ENCODE results near the gene SERPINE1.

Gene SERPINE1

GRCh38 chr7:101121991-101122932 lies 4.6 kb upstream of the SERPINE1 start (continued):
- TF ChIP-seq MEIS1 (CRISPR knock-in tag; IDR thresholded peaks at IDR 0.05; ENCODE audit: borderline replicate concordance) (no peak), ZNF768 (tag by site-specific recombination; IDR thresholded peaks at IDR 0.05) (no peak), ZBTB7A (tag by site-specific recombination; IDR thresholded peaks at IDR 0.05; ENCODE audit: low read depth) (no peak), ZNF10 (tag by site-specific recombination; IDR thresholded peaks at IDR 0.05) (no peak), ZNF24 (tag by site-specific recombination; IDR thresholded peaks at IDR 0.05) (no peak), ZFP3 (tag by site-specific recombination; IDR thresholded peaks at IDR 0.05; ENCODE audit: low read depth) (no peak), ZNF561 (tag by site-specific recombination; IDR thresholded peaks at IDR 0.05; ENCODE audit: borderline replicate concordance) (no peak), ZIC2 (tag by site-specific recombination; IDR thresholded peaks at IDR 0.05) (peak; percentile 23; the same call in 1 of the 2 replicates), ZNF776 (tag by site-specific recombination; IDR thresholded peaks at IDR 0.05; ENCODE audit: borderline replicate concordance) (no peak), ZNF701 (tag by site-specific recombination; IDR thresholded peaks at IDR 0.05) (no peak), ZBTB20 (tag by site-specific recombination; IDR thresholded peaks at IDR 0.05) (peak; percentile 51; the same call in 1 of the 2 replicates), ZNF600 (tag by site-specific recombination; IDR thresholded peaks at IDR 0.05) (no peak), ZNF157 (tag by site-specific recombination; IDR thresholded peaks at IDR 0.05) (no peak), ZNF223 (tag by site-specific recombination; IDR thresholded peaks at IDR 0.05) (no peak), PRDM1 (tag by site-specific recombination; IDR thresholded peaks at IDR 0.05) (peak; percentile 94), ZNF48 (tag by site-specific recombination; IDR thresholded peaks at IDR 0.05) (no peak), ZNF785 (tag by site-specific recombination; IDR thresholded peaks at IDR 0.05) (no peak), SCRT2 (tag by site-specific recombination; IDR thresholded peaks at IDR 0.05) (no peak), GLIS2 (tag by site-specific recombination; IDR thresholded peaks at IDR 0.05) (peak; percentile 66), SP3 (tag by site-specific recombination; IDR thresholded peaks at IDR 0.05) (no peak), ZNF138 (tag by site-specific recombination; IDR thresholded peaks at IDR 0.05; ENCODE audit: borderline replicate concordance) (no peak), REPIN1 (tag by site-specific recombination; IDR thresholded peaks at IDR 0.05; ENCODE audit: low read depth) (no peak), ZNF514 (tag by site-specific recombination; IDR thresholded peaks at IDR 0.05) (no peak), ZBTB21 (tag by site-specific recombination; IDR thresholded peaks at IDR 0.05) (no peak), ZNF843 (tag by site-specific recombination; IDR thresholded peaks at IDR 0.05) (no peak), BCL11A (tag by site-specific recombination; IDR thresholded peaks at IDR 0.05; ENCODE audit: low read depth) (no peak), KLF17 (tag by site-specific recombination; IDR thresholded peaks at IDR 0.05) (no peak), ZFHX2 (tag by site-specific recombination; conservative IDR thresholded peaks at IDR 0.05) (no peak), ZNF416 (tag by site-specific recombination; IDR thresholded peaks at IDR 0.05) (no peak), GFI1B (tag by site-specific recombination; IDR thresholded peaks at IDR 0.05) (no peak), ZNF558 (tag by site-specific recombination; IDR thresholded peaks at IDR 0.05) (no peak), ZNF174 (tag by site-specific recombination; IDR thresholded peaks at IDR 0.05) (no peak), ZNF433 (tag by site-specific recombination; IDR thresholded peaks at IDR 0.05; ENCODE audit: low read depth) (no peak)
- TF ChIP-seq, protein P1, sequence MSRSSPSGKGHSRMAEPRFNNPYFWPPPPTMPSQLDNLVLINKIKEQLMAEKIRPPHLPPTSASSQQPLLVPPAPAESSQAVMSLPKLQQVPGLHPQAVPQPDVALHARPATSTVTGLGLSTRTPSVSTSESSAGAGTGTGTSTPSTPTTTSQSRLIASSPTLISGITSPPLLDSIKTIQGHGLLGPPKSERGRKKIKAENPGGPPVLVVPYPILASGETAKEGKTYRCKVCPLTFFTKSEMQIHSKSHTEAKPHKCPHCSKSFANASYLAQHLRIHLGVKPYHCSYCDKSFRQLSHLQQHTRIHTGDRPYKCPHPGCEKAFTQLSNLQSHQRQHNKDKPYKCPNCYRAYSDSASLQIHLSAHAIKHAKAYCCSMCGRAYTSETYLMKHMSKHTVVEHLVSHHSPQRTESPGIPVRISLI (tag by site-specific recombination; IDR thresholded peaks at IDR 0.05) = no peak
- TF ChIP-seq, protein P2, sequence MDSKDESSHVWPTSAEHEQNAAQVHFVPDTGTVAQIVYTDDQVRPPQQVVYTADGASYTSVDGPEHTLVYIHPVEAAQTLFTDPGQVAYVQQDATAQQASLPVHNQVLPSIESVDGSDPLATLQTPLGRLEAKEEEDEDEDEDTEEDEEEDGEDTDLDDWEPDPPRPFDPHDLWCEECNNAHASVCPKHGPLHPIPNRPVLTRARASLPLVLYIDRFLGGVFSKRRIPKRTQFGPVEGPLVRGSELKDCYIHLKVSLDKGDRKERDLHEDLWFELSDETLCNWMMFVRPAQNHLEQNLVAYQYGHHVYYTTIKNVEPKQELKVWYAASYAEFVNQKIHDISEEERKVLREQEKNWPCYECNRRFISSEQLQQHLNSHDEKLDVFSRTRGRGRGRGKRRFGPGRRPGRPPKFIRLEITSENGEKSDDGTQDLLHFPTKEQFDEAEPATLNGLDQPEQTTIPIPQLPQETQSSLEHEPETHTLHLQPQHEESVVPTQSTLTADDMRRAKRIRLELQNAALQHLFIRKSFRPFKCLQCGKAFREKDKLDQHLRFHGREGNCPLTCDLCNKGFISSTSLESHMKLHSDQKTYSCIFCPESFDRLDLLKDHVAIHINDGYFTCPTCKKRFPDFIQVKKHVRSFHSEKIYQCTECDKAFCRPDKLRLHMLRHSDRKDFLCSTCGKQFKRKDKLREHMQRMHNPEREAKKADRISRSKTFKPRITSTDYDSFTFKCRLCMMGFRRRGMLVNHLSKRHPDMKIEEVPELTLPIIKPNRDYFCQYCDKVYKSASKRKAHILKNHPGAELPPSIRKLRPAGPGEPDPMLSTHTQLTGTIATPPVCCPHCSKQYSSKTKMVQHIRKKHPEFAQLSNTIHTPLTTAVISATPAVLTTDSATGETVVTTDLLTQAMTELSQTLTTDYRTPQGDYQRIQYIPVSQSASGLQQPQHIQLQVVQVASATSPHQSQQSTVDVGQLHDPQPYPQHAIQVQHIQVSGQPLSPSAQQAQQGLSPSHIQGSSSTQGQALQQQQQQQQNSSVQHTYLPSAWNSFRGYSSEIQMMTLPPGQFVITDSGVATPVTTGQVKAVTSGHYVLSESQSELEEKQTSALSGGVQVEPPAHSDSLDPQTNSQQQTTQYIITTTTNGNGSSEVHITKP (tag by site-specific recombination; IDR thresholded peaks at IDR 0.05) = no peak
- TF ChIP-seq, protein P3, sequence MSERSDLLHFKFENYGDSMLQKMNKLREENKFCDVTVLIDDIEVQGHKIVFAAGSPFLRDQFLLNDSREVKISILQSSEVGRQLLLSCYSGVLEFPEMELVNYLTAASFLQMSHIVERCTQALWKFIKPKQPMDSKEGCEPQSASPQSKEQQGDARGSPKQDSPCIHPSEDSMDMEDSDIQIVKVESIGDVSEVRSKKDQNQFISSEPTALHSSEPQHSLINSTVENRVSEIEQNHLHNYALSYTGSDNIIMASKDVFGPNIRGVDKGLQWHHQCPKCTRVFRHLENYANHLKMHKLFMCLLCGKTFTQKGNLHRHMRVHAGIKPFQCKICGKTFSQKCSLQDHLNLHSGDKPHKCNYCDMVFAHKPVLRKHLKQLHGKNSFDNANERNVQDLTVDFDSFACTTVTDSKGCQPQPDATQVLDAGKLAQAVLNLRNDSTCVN (tag by site-specific recombination; optimal IDR thresholded peaks at IDR 0.05) = no peak

Data from HEK293 (cell line).